GM18499 (cell line): ENCODE results near the gene POF1B.
A peak's percentile ranks its signal among the peaks of the same experiment; 100 is the strongest.
"Not testable (repeated sequence)": the region's sequence is repeated elsewhere in the genome, so short reads cannot be mapped to it uniquely, and the experiment has no call there.

Experiments
- ATAC-seq: cut with Tn5 transposase; IDR thresholded peaks from one replicate; pipeline ENCODE4 v1.9.1; 2021; ENCODE audit warnings: moderate number of reproducible peaks; ENCODE audit not compliant: insufficient read depth, unreplicated experiment

Gene POF1B

GRCh38 chrX:85379174-85379907, at the start of gene POF1B:
TSS of gene POF1B (minus strand) at chrX:85379665. CDS start at chrX:85379454, 211 bp downstream.
- no peak for ATAC-seq

DNA sequence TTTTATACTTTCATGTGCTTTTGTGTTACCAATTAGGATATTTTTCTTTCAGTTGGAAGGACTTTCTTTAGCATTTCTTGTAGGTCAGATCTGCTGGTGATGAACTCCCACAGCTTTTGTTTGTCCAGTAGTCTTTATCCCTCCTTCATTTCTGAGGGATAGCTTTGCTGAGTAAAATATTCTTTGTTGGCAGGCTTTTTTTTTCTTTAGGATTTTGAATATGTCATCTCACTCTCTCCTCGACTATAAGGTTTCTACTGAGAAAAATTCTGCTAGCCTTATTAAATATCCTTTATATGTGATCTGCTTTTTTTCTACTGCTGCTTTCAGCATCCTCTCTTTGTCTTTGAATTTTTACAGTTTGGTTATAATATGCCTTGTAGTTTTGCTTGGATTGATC, 49.6 kb upstream of the POF1B start:
- no peak for ATAC-seq

GRCh38 chrX:85419293-85419692, 39.8 kb upstream of the POF1B start:
- ATAC-seq: no peak

DNA sequence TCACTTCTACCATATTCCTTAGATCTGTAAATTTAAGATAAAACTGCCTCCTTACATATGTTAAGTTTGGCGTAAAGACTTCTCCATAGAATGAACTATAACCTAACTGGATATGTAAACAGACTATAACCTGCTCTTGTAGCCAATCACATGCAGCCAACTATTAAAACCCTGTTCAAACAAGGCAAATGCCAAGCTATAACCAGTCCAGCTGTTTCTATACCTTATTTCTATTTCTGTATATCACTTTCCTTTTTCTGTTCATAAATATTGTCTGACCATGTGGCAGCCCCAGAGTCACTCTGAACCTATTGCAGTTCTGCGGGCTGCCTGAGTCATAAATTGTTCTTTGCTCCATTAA, 12.4 kb upstream of the POF1B start:
- no peak for ATAC-seq

GRCh38 chrX:85391185-85391877, 11.9 kb upstream of the POF1B start:
- ATAC-seq: no peak

DNA sequence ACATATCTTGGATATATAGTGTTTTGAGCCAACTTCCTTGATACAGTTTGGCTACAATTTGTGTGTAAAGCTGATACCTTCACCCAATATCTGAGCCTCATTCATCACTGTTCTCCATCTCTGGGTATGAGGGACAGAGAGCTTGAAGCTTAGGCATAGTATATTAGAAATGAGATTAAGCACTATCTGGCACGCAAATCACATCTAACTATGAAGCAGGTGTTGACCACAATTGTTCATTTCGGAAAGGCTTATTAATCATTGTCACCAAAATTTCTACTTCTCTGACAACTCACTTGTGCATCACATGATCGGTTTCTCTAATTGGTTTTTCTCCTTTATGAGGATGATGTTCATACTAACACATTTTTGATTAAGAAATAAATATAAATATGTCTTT, 2.1 kb upstream of the POF1B start:
- ATAC-seq: no peak

DNA sequence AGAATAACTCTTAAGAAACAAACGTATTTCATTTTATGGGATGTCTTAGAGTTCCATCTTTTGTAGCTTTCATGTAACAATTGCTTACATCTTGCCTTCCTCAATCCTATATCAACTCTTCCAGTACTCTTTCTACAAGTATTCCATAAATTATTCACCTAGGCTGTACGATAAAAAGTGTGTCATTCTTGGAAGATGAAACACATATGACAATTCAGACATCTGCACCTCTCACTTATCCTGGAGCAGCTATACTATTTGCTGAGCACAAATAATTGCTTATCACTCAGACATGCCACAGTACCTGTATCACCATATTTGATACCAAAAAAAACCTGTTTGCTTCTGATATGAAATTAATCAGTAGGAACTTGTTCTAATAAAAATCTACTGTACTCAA, 1.0 kb downstream of the POF1B start:
- no peak for ATAC-seq

GRCh38 chrX:85375333-85375738, 4.1 kb downstream of the POF1B start:
- no peak for ATAC-seq

GRCh38 chrX:85365370-85365995, 14.0 kb downstream of the POF1B start:
- no peak for ATAC-seq

DNA sequence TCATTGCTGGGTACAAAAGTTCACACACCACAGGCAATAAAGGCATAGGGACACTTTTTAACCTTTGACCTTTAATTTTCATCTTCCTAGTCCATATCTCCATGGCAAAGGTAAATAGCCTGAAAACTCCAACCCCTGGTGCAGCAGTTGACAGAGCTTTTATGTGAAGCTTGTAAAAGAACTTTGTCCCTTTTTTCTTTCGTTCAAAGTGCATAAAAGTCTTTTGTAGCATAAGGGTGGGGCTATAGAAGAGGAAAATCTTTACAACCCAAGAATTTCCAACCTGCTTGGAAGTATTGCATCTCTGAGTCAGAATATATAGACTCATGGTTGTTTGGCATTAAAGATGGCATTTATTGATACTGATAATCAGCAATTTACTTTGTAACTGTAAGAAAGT, 20.4 kb downstream of the POF1B start:
- ATAC-seq: no peak

GRCh38 chrX:85345523-85345922, 33.9 kb downstream of the POF1B start:
- no peak for ATAC-seq

GRCh38 chrX:85327060-85327333, 52.5 kb downstream of the POF1B start:
- ATAC-seq: no peak

DNA sequence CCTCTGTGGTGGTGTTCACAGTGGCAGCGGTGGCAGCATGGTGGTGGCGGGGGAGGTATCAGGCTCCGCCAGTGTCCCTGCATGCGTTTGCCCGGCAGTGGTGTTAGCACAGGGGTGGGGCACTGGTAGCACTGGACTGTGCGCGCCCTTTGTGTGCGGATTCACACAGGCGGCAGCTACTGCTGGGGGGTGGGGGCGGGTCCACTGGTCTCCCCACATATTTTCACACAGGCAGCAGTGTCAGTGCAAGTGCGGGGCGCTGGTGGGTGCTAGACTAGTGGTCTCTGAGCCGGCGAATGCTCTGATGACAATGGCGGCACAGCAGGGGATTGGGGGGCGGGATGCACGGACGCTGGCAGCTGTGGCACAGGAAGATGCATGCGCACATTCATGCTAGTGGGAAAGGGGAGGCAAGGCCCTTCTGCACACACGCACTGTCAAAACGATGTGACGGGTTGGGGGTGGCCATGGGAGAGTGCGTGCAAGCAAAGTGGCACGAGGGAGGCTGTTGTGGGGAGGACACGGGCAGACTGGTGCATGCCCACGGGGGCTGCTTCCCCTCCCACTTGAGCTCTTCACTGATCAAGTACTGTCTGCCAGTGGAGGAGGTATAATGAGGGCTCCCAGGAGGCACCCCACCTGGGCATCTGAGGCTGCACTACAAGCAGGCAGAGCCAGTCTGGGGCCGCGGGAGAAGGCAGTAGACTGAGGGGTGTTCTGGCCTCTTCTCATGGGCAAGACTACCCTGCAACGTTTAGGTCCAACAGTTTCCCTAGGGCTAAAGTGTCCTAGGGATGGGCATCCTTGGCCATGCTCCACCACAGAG, 53.0 kb downstream of the POF1B start:
- no peak for ATAC-seq

DNA sequence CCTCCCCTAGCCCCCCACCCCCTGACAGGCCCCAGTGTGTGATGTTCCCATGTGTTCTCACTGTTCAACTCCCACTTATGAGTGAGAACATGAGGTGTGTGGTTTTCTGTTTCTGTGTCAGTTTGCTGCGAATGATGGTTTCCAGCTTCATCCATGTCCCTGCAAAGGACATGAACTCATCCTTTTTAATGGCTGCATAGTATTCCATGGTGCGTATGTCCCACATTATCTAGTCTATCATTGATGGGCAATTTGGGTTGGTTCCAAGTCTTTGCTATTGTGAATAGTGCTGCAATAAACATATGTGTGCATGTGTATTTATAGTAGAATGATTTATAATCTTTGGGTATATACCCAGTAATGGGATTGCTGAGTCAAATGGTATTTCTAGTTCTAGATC, 68.1 kb downstream of the POF1B start:
- not testable (repeated sequence) for ATAC-seq

- no peak for ATAC-seq
Observed at GRCh38 chrX:85309717-85310116, 69.7 kb downstream of the POF1B start.

- ATAC-seq: peak; percentile 91
Observed at GRCh38 chrX:85303544-85303943, 75.9 kb downstream of the POF1B start.

- ATAC-seq: no peak
Observed at GRCh38 chrX:85288992-85289723, 90.3 kb downstream of the POF1B start.

DNA sequence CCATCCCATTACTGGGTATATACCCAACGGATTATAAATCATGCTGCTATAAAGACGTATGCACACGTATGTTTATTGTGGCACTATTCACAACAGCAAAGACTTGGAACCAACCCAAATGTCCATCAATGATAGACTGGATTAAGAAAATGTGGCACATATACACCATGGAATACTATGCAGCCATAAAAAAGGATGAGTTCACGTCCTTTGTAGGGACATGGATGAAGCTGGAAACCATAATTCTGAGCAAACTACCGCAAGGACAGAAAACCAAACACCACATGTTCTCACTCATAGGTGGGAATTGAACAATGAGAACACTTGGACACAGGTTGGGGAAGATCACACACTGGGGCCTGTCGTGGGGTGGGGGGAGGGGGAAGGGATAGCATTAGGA, 94.2 kb downstream of the POF1B start:
- not testable (repeated sequence) for ATAC-seq

DNA sequence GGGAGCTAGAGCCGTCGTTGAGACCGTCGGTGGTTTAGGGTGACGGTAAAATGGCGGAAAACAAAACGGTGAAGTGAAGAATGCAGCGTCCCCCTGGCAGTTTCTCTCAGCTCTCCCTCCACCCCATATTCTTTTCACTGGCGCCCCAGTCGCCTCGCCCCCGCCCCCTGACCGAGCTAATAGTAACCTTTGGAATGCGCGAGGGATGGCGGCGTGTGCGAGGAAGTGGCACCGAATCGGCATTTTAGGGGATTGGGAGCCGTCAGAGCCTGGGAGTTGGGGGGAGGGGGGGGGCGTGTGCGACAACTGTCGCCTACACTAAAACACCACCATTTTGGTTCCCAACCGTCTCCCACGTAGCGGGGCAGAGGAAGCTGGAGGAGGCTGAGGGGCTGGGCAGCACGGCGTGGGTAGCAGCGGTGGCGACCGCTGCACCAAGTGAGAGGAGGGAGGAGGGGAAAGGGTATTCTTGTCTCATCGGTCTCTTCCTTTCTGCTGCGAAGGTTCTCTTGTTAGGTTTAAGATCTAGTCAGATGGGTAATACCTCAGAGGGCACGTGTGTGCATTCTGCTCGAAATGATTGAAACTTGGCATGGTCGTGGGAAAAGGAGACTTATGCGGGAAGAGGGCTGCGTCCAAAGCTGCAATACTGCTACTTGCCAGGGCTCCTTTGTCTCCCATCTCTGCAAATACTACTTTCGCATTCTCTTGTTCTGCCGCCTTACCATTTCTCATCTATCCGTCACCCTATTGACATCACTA, 134.8 kb downstream of the POF1B start:
- no peak for ATAC-seq
